ENCODE results near the gene ZC3H12A. TPM values are rescaled to one million over a fixed set of nuclear protein-coding genes. Genes with fewer than 3 reads are reported as not detected.
A peak's percentile ranks its signal among the peaks of the same experiment; 100 is the strongest.

The ZC3H12A gene
- 5.1 and 7.7 TPM in 2 replicates for total RNA-seq (2014; rRNA removed; shearing (Covaris generic))

DNA sequence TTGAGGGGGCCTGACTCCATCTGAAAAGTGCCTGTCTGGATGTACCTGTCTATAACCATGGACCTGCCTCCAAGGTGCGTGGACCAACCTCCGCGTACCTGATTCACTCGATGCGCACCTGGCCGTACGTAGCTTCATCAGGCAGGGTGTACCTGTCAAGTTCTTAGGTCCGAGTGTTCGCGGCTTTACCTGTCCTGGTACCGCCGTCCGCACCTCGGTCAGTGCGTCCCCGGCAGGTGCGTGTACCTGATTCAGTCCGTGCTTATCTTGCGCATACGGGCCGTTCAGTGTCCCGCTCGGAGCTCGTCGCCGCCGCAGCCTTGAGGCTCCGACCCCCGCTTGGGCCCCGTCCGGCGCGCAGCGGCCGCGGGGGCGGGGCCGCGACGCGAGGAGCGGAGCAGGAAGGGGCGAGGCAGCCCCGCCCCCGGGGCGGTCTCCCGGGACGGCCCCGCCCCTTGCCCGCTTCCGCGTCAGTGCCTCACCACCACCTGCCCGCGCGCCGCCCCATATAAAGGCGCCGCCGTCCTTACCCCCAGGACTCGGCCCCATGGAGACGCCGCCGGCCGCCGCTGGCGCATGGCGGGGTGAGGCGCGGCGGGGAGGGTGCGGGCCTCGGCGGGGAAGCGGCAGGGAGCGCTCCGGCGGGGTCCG, at the start of gene ZC3H12A:
Gene ZC3H12A, plus strand, starts transcription at position 535 of the 651 bp plus-strand sequence. CDS start 917 bp downstream, outside the sequence.
- peak; percentile 89 to 95 for DNase-seq
- Histone ChIP-seq H3K27me3 (no peaks in the 10 kb centered on the region), H3K27ac (peak within 1 kb of the TSS; percentile 33)

DNA sequence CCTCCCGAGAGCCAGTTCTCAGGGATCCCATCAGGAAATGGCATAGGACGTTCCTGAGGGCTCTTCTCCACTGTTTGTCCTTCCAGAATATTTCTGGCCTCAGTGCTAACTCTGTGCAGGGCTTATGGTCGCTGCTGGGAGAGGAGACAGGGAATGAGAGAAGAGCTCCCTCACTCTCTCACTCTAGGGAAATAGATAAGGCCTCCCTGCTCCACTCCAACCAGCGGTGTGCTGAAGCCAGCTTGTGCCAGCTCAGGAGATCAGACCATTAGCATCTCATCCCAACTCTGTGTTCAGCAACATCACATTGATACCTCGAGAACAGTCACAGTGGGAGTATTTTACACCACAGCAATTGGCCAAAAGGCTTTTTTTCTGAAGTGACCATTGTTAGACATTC, 49.2 kb upstream of the ZC3H12A start:
- H3K27me3 ChIP-seq, result no peaks in the 10 kb centered on the region; the same call in none of the 2 replicates
- H3K27ac ChIP-seq, result no peak overlapping the region
- no peaks in the 10 kb centered on the region for H3K9me3 ChIP-seq (replicated peaks)
- no peaks in the 10 kb centered on the region for H3K36me3 ChIP-seq
- no peak overlapping the region for H3K4me3 ChIP-seq
- no peaks in the 10 kb centered on the region for H3K4me1 ChIP-seq
- no peak for DNase-seq

More for the DNA sequence above, at the start of gene ZC3H12A:
- peaks cover 48% of the 10 kb centered on the region for H3K4me1 ChIP-seq
- H3K36me3 ChIP-seq, result peaks cover 7% of the 10 kb centered on the region
- no peaks in the 10 kb centered on the region for H3K9me3 ChIP-seq (replicated peaks)
- peak within 1 kb of the TSS; percentile 77 for H3K4me3 ChIP-seq

DNA sequence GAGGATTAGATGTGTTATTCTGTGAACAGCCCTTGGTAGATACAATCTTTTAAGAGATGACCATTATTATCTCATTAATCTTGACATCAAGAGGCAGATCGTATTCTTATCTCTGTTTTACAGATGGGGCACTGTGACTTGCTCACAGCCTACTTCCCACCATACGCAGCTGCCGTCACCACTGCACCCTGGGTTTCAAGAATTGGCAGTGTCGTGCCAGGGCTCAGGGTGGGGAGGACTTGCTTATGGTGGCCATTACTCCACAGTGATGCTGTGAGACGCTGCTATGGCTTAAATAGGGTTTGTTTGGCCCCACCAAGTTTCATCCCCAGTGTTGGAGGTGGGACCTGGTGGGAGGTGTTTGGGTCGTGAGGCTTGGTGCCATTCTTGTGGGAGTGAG, 45.4 kb upstream of the ZC3H12A start:
- Histone ChIP-seq H3K9me3 (replicated peaks) (no peaks in the 10 kb centered on the region), H3K27ac (no peak overlapping the region), H3K27me3 (peaks cover 4% of the 10 kb centered on the region), H3K4me3 (no peak overlapping the region), H3K36me3 (no peaks in the 10 kb centered on the region), H3K4me1 (no peaks in the 10 kb centered on the region)
- DNase-seq, result no peak

GRCh38 chr1:37430103-37430985, 44.0 kb upstream of the ZC3H12A start:
- Histone ChIP-seq H3K4me1 (no peaks in the 10 kb centered on the region), H3K4me3 (no peak overlapping the region), H3K9me3 (replicated peaks) (no peaks in the 10 kb centered on the region), H3K36me3 (no peaks in the 10 kb centered on the region), H3K27me3 (peaks cover 4% of the 10 kb centered on the region), H3K27ac (no peak overlapping the region)
- DNase-seq, result no peak

DNA sequence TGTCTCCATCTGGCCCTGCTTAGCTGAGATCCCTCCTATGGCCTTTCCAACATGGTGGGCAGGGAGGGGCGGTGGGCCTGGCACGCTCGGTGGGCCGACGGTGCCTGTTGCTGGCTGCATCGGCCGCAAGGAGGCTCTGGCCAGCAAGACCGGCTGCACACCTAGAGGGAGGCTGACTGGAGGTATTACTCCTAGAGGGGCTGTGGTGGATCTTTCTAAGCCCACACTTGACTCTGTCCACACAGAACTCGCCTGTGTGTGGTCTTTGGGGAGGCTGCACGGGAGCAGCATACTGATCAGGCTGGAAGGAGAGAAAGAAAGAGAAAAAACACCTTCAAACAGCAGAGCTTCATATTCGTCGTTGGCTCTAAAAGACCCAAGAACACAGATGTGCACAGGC, 41.7 kb upstream of the ZC3H12A start:
- no peak for DNase-seq

DNA sequence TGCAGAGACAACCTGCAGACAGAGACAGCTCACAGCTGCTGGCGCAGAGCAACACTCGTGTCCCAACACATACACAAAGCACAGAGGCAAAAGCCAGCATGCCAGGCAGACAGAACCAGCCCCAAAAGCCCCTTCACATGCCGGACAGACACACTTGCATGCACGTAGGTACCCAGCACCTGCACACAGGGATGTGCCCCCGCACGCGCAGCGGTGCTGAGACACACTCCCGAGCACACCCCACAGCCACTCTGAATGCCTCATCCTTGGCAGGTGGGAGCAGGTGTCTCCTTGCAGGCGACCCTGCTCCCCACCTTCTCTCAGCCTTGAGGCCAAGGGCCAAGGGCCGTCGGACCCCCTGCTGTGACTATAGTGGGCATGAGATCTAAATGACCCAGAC, 41.2 kb upstream of the ZC3H12A start:
- no peaks in the 10 kb centered on the region for H3K4me1 ChIP-seq
- H3K4me3 ChIP-seq, result no peak overlapping the region
- H3K36me3 ChIP-seq, result no peaks in the 10 kb centered on the region
- no peaks in the 10 kb centered on the region for H3K9me3 ChIP-seq (replicated peaks)
- H3K27me3 ChIP-seq, result peaks cover 4% of the 10 kb centered on the region
- no peak overlapping the region for H3K27ac ChIP-seq
- DNase-seq, result no peak

More for the DNA sequence above, 41.7 kb upstream of the ZC3H12A start:
- Histone ChIP-seq H3K4me1 (no peaks in the 10 kb centered on the region), H3K4me3 (no peak overlapping the region), H3K9me3 (replicated peaks) (no peaks in the 10 kb centered on the region), H3K27me3 (peaks cover 4% of the 10 kb centered on the region), H3K36me3 (no peaks in the 10 kb centered on the region), H3K27ac (no peak overlapping the region)

GRCh38 chr1:37434292-37435225, 39.8 kb upstream of the ZC3H12A start:
- Histone ChIP-seq H3K36me3 (no peaks in the 10 kb centered on the region), H3K27ac (no peak overlapping the region), H3K27me3 (peaks cover 4% of the 10 kb centered on the region), H3K9me3 (replicated peaks) (no peaks in the 10 kb centered on the region), H3K4me3 (no peak overlapping the region), H3K4me1 (no peaks in the 10 kb centered on the region)
- DNase-seq, result peak; percentile 64 to 74

GRCh38 chr1:37437087-37437486, 37.3 kb upstream of the ZC3H12A start:
- no peaks in the 10 kb centered on the region; the same call in none of the 2 replicates for H3K27me3 ChIP-seq
- H3K4me1 ChIP-seq, result no peaks in the 10 kb centered on the region
- DNase-seq, result no peak
- no peak overlapping the region for H3K27ac ChIP-seq
- H3K36me3 ChIP-seq, result no peaks in the 10 kb centered on the region
- H3K9me3 ChIP-seq (replicated peaks), result no peaks in the 10 kb centered on the region
- no peak overlapping the region for H3K4me3 ChIP-seq

- Histone ChIP-seq H3K4me1 (no peaks in the 10 kb centered on the region), H3K4me3 (no peak overlapping the region), H3K36me3 (no peaks in the 10 kb centered on the region), H3K27me3 (peaks cover 5% of the 10 kb centered on the region), H3K9me3 (replicated peaks) (no peaks in the 10 kb centered on the region), H3K27ac (no peak overlapping the region)
- DNase-seq, result no peak
These were observed 36.1 kb upstream of the ZC3H12A start for GRCh38 chr1:37438037-37438868.

DNA sequence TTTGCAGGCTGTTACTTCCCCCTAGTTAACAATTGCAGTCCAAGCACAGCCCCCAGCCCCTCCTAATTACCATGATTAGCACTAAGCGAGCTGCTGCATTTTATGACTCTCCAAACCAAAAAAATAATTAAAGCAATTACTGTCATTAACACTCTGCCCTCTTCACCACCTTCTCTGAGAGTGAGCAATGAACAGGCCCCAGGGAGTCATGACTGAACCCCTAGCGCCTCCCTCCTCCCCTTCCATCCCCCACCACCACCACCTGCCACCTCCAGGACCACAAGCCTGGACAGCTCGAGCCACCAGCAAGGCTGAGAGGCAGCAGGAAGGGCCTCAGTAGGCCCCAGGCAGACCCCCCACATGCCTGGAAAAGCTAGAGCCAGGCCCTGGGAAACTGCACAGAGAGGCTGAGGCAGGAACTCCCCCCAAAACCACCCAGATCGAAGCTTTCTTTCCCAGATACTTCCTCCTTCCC, 35.5 kb upstream of the ZC3H12A start:
- H3K27me3 ChIP-seq, result peaks cover 5% of the 10 kb centered on the region
- H3K36me3 ChIP-seq, result no peaks in the 10 kb centered on the region
- H3K4me1 ChIP-seq, result no peaks in the 10 kb centered on the region
- H3K4me3 ChIP-seq, result no peak overlapping the region
- peak in 1 of 2 experiments; percentile 23 for DNase-seq
- no peak overlapping the region for H3K27ac ChIP-seq
- H3K9me3 ChIP-seq (replicated peaks), result no peaks in the 10 kb centered on the region

- no peak overlapping the region for H3K4me3 ChIP-seq
These were observed 34.9 kb upstream of the ZC3H12A start for GRCh38 chr1:37439349-37439995.

DNA sequence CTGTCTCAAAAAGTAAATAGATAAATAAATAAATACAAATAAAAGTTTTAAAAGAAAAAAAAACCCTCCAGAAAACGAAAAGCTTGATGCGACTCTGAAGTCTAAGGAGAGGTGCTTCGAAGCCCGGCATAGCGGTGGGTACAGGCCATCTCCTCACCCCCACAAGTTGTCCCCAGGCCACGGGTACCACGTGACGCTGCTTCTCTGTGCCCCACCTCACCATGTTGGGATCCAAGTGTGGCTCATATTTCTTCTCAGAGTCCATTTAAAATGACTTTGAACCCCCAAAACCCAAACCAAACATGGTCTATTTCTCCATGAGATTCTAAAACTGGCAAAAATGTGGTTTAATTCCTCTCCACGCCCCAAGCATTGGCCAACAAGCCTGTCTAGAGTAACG, 32.9 kb upstream of the ZC3H12A start:
- DNase-seq, result no peak
- no peaks in the 10 kb centered on the region for H3K9me3 ChIP-seq (replicated peaks)
- no peaks in the 10 kb centered on the region for H3K36me3 ChIP-seq
- H3K27ac ChIP-seq, result no peak overlapping the region
- no peaks in the 10 kb centered on the region for H3K4me1 ChIP-seq
- no peak overlapping the region for H3K4me3 ChIP-seq
- H3K27me3 ChIP-seq, result peaks cover 9% of the 10 kb centered on the region

More at GRCh38 chr1:37439349-37439995, 34.9 kb upstream of the ZC3H12A start:
- Histone ChIP-seq H3K27me3 (peaks cover 5% of the 10 kb centered on the region), H3K9me3 (replicated peaks) (no peaks in the 10 kb centered on the region), H3K4me1 (no peaks in the 10 kb centered on the region), H3K36me3 (no peaks in the 10 kb centered on the region), H3K27ac (no peak overlapping the region)
- no peak for DNase-seq

DNA sequence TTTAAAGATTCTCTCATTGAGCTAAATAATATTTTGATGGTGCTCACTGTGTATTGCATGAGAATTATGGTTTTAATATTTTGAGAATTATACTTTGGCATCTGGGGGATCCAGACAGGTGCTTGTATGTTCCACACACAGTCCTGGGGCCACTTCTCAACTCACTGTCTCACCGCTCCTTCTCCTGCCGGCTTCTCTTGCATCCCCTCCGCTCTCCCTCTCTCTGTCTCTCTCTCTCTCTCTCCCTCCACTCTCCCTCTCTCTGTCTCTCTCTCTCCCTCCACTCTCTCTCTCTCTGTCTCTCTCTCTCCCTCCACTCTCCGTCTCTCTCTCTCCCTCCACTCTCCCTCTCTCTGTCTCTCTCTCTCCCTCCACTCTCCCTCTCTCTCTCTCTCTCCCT, 32.2 kb upstream of the ZC3H12A start:
- Histone ChIP-seq H3K9me3 (replicated peaks) (no peaks in the 10 kb centered on the region), H3K4me1 (no peaks in the 10 kb centered on the region), H3K4me3 (no peak overlapping the region), H3K27ac (no peak overlapping the region), H3K27me3 (peaks cover 9% of the 10 kb centered on the region), H3K36me3 (no peaks in the 10 kb centered on the region)
- no peak for DNase-seq

All from SJCRH30 (cell line).